Dermis microvascular lymphatic vessel endothelial cell (primary cell): ENCODE results near the gene GYG1. TPM values are rescaled to one million over a fixed set of nuclear protein-coding genes. Genes with fewer than 3 reads are reported as not detected.

Experiments used
- DNase-seq, 2 donors: peaks; one replicate each; pipeline versions ENCODE4 v3.0.0 to v3.0.0-alpha.2; 2010; ENCODE audit warnings: low read depth in 2 of 2
- total RNA-seq: library from RNA; depleted of rRNA; stranded (reverse); fragments of >200 nt; gene quantifications from 2 replicates; pipeline ENCODE4 v1.2.1, GENCODE V29; 2014

The GYG1 gene
- total RNA-seq, 1 donor from 2014 or later = 37.4 TPM

DNA sequence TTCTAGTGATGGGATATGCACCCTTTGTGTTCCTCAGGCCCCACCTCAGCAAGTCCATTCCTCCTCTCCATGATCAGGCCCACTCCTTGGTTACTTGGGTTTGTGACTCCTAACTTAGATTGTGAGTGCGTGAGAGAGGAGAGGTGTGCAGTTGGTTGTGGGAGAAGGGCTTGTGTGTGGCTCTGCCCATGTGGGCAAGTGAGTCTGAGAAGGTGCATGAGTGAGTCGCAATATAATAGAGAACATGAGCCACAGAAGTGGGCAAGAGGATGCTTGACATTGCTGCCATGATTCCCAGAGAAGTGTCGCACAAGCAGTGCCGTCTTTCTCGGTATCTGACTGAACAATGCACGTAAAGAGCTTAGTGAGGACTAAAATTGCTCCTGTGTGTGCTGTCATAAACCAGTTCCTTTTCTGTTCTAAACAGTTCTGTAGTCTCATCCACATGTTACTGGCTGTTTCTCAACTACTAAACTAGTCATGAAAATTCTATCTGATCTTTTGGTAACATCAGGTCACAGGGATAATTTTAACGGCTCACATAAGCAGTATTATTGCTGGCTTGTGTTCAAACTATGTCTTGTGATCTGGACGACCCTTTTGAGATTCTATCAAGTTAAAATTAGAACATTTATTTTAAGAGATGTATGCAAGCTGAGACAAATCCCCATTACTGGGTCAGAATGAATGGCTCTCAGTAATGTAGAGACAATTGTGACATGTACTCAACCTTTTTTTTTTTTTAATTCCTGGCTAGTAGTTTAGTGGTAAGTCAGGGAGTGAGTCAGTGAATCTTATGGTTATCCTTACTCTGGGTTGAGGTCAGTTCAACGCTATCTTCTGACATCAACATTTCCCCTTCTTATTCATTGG, 25.6 kb downstream of the GYG1 start:
- DNase-seq = peak in 1 of 2 donors; percentile 40

DNA sequence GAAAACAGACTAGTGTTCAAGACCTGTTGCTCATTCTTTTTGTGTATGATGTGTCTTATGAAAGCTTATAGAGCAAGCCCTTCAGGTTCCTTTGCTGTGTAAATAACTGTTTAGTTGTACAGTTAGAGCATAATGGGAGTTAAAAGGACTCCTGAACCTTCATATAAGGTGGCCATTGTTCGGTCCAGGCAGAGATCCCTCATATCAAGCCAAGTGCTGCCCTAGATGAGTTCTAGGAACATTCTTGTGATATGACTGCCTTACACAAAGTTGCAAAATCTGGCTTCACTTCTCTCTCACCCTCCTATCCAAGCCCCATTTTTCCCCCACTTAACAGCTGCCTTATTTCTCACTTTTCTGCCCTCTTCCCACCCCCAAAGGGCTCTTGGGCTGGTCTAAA, 26.9 kb downstream of the GYG1 start:
- no peak for DNase-seq

DNA sequence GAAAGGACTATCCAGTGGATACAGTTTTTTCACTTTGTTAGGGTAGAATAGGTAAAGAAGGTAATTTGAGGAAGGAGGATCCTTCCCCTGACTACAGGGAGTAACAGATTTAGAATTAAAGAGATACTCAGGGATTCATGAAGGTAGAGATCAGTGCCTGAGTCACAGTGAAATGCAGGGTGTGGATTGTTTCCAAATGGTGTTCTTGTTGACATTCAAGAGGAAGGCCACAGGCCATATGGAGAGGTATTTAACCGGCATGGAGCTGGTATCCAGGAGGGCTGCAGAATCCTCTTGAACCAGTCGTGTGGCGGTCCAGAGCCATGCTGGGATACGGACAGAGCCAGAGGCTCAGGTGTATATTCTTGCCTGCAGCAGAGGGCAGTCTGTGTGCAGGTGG, 28.2 kb downstream of the GYG1 start:
- no peak for DNase-seq

DNA sequence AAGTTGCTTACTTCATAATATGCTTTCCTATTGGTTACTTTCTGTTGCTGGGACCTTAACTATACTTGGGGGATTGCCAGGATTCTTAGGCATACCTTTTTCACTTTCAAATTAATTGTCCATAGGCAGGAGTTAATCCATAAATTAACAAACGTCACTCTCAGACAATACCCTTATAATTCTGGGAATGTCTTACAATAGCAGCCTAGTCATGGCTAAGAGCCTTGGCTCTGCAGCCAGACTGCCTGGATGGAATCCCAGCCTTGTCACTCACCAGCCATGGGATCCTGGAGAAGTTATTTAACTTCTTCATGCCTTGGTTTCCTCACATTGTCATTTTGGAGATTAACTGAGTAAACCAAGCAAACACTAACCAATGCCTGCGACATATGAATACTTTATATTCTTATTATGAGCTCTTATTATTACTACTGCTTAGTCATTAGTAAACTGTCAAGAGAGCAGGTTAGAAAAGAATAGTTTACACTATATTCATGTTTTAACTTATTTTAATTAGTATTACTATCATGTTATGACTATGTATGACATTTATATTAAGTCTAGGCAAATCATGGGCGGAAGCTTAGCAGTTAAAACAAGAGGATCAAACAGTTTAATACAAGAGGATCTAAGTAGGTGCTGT, 29.0 kb downstream of the GYG1 start:
- peak in 1 of 2 donors; percentile 50 for DNase-seq

DNA sequence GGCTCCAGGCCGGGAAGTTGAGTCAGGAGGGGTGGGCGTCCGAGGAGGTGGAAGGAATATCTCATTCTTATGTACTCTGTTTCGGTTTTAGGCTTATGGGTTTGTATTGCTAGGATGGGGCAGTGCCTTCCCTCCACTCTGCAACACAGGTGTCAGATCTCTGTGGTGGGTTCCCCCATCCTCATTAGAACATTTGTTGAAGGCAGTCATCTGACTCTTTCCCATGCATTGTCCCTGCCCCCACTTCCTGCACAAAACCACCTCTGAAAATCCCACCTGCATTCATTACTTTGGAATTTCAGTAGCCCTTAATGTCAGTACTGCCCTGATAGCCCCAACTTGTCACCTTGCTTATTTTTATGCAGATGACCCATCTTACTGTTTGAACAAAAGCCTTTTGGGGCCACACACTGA, 29.5 kb downstream of the GYG1 start:
- DNase-seq = no peak

DNA sequence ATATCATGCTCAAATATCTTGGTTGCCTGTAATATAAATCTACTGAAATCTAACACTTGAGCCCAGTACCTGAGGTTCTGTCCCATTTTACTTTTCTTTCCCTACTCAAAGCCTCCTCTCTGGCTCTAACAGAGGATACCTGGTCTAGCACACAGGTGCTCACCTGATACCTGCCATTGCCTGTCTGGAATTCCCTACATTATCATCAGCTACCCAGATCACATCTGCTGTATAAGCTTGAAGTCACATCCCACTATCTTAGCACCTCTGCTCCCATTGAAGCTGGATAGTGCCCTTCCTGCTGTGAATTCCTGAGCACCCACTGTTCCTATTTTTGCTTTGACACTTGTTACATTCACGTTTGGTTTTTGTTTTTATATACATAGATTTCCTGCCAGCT, 30.5 kb downstream of the GYG1 start:
- no peak for DNase-seq

DNA sequence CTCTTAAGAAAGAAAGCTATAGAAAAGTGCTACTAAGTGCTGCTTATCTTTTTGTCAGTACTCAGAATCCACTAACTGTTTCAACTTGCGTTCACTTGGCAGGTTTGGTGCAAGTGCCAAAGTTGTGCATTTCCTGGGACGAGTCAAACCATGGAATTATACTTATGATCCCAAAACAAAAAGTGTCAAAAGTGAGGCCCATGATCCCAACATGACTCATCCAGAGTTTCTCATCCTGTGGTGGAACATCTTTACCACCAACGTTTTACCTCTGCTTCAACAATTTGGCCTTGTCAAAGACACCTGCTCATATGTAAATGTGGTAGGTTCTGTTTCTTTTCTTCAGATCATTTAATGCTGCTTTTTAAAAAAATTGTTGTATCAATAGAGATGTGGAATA, 32.6 kb downstream of the GYG1 start:
- DNase-seq = no peak

DNA sequence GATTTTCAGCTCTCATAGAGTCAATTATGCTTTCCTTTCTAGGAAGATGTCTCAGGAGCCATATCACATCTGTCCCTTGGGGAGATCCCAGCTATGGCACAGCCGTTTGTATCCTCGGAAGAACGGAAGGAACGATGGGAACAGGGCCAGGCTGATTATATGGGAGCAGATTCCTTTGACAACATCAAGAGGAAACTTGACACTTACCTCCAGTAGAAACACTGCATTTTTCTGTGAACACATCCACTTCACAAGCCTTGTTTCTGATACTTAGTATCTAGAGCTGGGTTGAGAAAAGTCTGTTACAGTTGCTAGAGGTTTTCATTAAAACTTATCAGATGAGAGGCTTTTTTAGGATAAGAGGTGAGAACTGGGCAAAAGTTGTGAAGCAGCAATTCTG, 35.4 kb downstream of the GYG1 start:
- DNase-seq = no peak

DNA sequence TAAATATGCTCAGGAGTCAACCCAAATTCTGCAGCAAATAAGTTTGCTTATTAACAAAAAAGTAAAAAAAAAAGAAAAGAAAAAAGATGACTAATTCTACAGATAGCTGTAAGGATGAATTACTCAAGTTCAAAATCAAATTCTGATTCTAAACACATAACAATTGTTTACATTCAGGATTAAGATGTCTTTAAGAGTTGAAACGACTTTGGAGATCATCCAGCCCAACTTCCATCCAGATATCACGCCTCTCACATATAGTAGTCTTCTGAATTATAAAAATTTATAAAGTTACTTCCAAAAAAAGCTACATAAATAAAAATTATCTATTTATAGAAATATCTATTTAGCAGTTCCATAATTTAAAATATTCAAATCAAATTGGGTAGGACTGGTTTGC, 39.8 kb downstream of the GYG1 start:
- DNase-seq = no peak

DNA sequence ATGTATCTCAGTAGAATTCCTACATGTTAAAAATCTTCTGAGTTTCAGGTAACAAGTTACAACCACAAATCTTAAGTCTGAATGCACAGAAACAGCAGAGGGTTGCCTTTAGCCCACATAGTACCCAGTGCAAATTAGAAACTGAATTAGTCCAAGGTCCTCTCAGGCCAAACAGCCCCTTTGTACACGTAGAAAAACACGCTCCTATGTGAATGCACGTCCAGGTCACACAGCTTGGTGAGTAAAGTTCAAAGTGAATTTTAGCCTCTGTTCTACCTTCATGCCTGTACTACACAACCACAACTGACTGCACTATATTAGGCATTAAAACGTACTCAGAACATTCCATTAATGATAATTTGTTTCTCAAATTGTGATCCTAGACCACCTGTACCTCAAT, 46.3 kb downstream of the GYG1 start:
- DNase-seq = no peak

DNA sequence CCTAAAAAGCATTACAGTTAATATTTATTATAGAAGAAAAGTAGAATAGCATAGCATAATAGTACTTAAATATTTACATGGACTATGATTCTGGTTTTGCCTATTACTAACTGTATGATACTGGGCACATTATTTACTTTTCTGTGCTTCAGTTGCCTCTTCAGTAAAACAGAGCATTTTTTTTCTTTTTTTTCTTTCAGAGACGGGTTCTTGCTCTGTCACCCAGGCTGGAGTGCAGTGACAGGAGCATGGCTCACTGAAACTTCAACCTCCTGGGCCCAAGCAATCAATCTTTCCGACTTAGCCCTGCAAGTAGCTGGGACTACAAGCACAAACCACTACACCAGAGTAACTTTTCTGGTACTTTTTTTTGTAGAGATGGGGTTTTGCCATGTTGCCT, 47.0 kb downstream of the GYG1 start:
- no peak for DNase-seq

DNA sequence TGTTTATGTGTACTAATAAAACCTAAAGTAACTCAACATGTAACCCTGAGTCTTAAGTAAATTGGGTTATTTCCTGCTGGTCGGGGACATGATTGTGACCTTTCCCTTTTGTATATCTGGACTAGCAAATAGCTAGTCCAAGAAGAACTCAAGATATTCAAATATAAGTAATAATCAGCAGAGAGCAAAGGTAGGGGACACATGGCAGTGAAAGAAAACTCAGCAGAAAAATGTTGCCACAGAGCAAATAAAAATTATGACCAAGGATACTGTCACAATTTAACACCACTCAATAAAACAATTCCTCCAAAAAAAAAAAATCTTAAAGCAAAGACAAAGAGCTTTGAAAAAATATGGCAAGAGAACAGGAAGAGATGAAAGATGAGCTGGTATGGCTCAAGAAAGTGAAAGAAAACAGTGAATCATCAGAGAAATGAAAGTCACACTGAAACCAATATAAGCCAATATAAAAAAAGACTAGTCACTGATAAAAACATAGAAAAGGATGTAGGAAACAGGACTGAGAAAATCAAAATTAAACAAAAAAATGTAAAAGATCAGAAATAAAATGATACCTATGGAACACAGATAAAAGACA, 51.5 kb downstream of the GYG1 start:
- peak in 1 of 2 donors; percentile 68 for DNase-seq

DNA sequence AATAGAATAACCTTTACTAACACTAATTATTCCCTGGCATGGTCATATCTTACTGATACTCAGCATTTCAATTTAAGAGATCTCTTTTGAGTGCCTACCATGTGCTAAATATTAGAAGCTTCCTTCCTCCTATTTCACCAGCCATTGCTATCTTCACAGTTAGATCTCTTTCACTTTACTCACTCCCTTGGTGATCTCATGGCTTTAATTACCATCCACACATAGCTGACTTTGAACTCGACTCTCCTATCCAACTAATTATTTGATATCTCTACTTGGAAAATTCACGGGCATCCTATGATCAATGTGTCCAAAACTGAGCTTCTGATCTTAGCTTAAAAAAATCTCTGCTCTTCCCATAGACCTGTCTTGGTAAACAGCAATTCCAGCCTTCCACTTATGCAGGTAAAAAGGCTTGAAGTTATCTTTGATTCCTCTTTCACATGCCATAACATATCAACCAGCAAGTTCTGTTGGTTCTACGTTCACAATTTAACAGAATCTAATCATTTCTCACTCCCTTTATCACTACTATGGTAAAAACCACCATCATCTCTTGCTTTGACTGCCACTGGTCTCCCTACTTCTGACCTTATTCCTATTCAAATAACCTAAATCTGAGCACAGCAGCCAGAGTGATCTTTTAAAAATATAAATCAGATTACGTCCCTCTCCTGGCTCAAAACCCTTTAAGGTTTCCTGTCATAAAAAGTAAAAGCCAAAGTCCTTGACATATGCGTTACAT, 53.2 kb downstream of the GYG1 start:
- no peak for DNase-seq

DNA sequence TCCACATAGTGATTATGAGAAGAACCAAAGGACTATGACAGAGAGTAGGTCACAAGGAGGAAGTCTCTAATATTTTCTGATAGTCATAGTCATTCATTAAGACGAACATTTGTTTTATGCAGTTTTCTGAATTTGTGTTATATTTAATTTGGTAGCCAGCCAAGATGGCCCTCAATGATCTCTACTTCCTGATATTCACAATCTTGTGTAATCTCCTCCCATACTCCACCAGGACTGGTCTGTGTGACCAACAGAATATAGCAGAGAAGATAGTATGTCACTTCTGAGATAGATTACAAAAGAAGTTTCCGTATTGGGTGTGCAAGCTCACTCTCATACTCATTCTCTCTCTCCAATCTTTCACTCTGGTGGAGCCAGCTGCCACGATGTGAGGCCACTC, 64.2 kb downstream of the GYG1 start:
- DNase-seq = peak; percentile 18 to 64

DNA sequence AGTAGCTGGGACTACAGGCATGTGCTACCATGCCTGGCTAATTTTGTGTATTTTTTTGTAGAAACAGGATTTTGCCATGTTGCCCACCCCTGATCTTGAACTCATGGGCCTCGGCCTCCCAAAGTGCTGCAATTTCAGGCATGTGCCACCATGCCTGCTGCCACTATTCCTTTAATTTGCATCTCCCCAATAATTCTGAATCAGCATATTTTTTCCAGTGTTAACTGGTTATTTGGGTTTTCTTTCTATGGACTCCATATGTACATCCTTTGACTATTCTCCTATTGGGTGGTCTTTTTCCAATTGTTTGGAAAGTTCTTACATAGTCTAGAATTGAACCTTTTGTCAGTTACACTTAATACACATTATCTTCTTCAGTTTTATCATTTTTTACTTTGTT, 66.9 kb downstream of the GYG1 start:
- DNase-seq = no peak

DNA sequence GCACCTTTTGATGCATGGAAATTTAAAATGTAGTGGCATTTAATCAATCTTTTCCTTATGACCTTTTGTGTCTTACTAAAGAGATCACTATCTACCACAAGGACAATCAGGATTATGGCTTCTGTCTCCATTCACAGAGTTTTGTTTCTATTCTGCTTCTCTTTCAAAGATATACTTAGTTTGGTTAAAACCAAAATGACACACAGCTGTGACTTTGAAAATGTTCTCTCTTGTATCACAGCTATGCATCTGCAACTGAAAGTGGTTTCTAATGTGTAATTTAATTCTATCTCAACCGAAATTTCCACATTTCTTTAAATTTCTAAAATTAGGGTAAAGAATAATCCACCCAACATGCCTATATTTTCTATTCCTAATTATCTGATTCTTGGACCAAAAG, 67.3 kb downstream of the GYG1 start:
- no peak for DNase-seq

DNA sequence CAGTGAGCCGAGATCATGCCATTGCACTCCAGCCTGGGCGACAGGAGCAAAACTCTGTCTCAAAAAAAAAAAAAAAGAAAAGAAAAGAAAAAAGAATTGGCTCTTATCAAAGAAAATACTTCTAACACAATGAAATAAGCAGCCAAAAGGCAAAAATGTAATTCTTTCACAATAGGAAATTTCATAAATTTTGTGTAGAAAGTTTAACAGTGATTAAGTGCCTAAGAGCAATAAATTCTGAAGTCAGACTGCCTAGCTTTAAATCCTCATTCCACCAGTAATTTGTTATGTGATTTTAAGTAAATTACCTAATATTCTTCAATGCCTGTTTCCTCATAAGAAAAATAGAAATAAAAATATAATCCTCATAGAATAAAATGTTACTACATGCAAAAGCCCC, 70.4 kb downstream of the GYG1 start:
- DNase-seq = no peak

DNA sequence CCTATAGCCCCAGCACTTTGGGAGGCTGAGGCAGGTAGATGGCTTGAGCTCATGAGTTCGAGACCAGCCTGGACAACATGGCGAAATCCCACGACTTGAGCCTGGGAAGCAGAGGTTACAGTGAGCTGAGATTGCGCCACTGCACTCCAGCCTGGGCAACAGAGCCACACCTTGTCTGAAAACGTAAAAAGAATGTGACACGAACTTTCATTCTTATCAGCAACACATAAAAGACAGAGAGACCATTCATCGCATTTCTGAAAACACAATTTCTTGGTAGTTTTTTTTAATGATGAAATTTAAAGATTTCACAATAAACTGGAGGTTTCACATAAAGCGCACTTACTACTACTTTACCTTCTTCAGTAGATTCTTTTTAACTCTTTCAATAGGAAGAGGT, 76.5 kb downstream of the GYG1 start:
- DNase-seq = no peak
